Mesenchymal stem cell (in vitro differentiated cells and primary cell): ENCODE data around the gene CTCFL.
"Not testable (repeated sequence)": the region's sequence is repeated elsewhere in the genome, so short reads cannot be mapped to it uniquely, and the experiment has no call there.

Experiments
- DNase-seq: peaks from one replicate; pipeline ENCODE4 v3.0.0-alpha.2; 2013
- H2AFZ ChIP-seq: one replicate; pipeline ENCODE4 v1.6.1; 2013; ENCODE audit warnings: low read depth, mild to moderate bottlenecking, control low read depth, inconsistent platforms, low read length, moderate library complexity
- H2AK5ac ChIP-seq: 2 replicates; pipeline ENCODE4 v1.6.1; 2013; ENCODE audit warnings: low read length, moderate library complexity, mild to moderate bottlenecking, inconsistent platforms; ENCODE audit not compliant: severe bottlenecking
- H2BK120ac ChIP-seq: one replicate; pipeline ENCODE4 v1.6.1; 2013; ENCODE audit warnings: low read depth, mild to moderate bottlenecking, inconsistent platforms, low read length, moderate library complexity
- H2BK12ac ChIP-seq, 2 experiments: one replicate each; pipeline ENCODE4 v1.6.1; 2013; ENCODE audit warnings: inconsistent platforms in 2 of 2, low read length in 2 of 2, mild to moderate bottlenecking in 2 of 2, moderate library complexity in 2 of 2, control low read depth in 1 of 2
- H2BK15ac ChIP-seq: one replicate; pipeline ENCODE4 v1.6.1; 2013; ENCODE audit warnings: mild to moderate bottlenecking, low read depth, inconsistent platforms; ENCODE audit not compliant: poor library complexity, severe bottlenecking
- H2BK5ac ChIP-seq: 2 replicates; pipeline ENCODE4 v1.6.1; 2013; ENCODE audit warnings: low read depth, mild to moderate bottlenecking, low read length, control low read depth, inconsistent platforms; ENCODE audit not compliant: poor library complexity, severe bottlenecking
- H3K14ac ChIP-seq, 2 experiments: one replicate each; pipeline ENCODE4 v1.6.1; 2013; ENCODE audit warnings: inconsistent platforms in 2 of 2, low read length in 2 of 2, control low read depth in 1 of 2, mild to moderate bottlenecking in 1 of 2, moderate library complexity in 1 of 2
- H3K18ac ChIP-seq, 2 experiments: one replicate each; pipeline ENCODE4 v1.6.1; 2013; ENCODE audit warnings: inconsistent platforms in 2 of 2, low read length in 2 of 2, control low read depth in 1 of 2, low read depth in 1 of 2, mild to moderate bottlenecking in 1 of 2
- H3K23ac ChIP-seq, 2 experiments: one replicate each; pipeline ENCODE4 v1.6.1; 2013; ENCODE audit warnings: inconsistent platforms in 2 of 2, low read length in 2 of 2, mild to moderate bottlenecking in 2 of 2, moderate library complexity in 2 of 2, control low read depth in 1 of 2
- H3K27ac ChIP-seq: 2 replicates; pipeline ENCODE4 v1.5.1; 2013; ENCODE audit warnings: mild to moderate bottlenecking, moderate library complexity, low read length, control low read depth, inconsistent platforms; ENCODE audit not compliant: poor library complexity, severe bottlenecking
- H3K27me3 ChIP-seq, 2 experiments: 2 replicates each; pipeline versions ENCODE4 v1.6.1 to v1.7.0; 2013; ENCODE audit warnings: low read length in 2 of 2, mild to moderate bottlenecking in 2 of 2, moderate library complexity in 2 of 2, control low read depth in 1 of 2, inconsistent platforms in 1 of 2; ENCODE audit not compliant: control insufficient read depth in 1 of 2, insufficient read depth in 1 of 2
- H3K36me3 ChIP-seq, 2 experiments: 2 replicates each; pipeline versions ENCODE4 v1.6.1 to v1.7.0; 2013; ENCODE audit warnings: low read length in 2 of 2, control low read depth in 1 of 2, inconsistent platforms in 1 of 2, low read depth in 1 of 2, mild to moderate bottlenecking in 1 of 2; ENCODE audit not compliant: insufficient read depth in 2 of 2, control insufficient read depth in 1 of 2
- H3K4ac ChIP-seq, 2 experiments: one replicate each; pipeline ENCODE4 v1.6.1; 2013; ENCODE audit warnings: inconsistent platforms in 2 of 2, low read length in 2 of 2, mild to moderate bottlenecking in 2 of 2, moderate library complexity in 2 of 2, control low read depth in 1 of 2, low read depth in 1 of 2
- H3K4me1 ChIP-seq: 2 replicates; pipeline ENCODE4 v1.6.1; 2013; ENCODE audit warnings: low read depth, low read length, control low read depth; ENCODE audit not compliant: control insufficient read depth, insufficient read depth
- H3K4me2 ChIP-seq: 2 replicates; pipeline ENCODE4 v1.6.1; 2013; ENCODE audit warnings: low read length, mild to moderate bottlenecking, inconsistent platforms; ENCODE audit not compliant: poor library complexity, severe bottlenecking
- H3K4me3 ChIP-seq, 2 experiments: 2 replicates each; pipeline versions ENCODE4 v1.5.1 to v1.7.0; 2013; ENCODE audit warnings: low read length in 2 of 2, mild to moderate bottlenecking in 2 of 2, control low read depth in 1 of 2, low read depth in 1 of 2; ENCODE audit not compliant: insufficient read depth in 1 of 2
- H3K79me1 ChIP-seq: replicated peaks from 2 replicates; pipeline ENCODE4 v1.6.1; 2013; ENCODE audit warnings: mild to moderate bottlenecking, control low read depth, low read length, inconsistent platforms; ENCODE audit not compliant: poor library complexity, severe bottlenecking
- H3K9ac ChIP-seq: 2 replicates; pipeline ENCODE4 v1.7.0; 2013; ENCODE audit warnings: mild to moderate bottlenecking, low read length, moderate library complexity
- H3K9me3 ChIP-seq: 2 replicates; pipeline ENCODE4 v1.7.0; 2013; ENCODE audit warnings: mild to moderate bottlenecking, low read length; ENCODE audit not compliant: control insufficient read depth
- H4K8ac ChIP-seq: one replicate; pipeline ENCODE4 v1.6.1; 2013; ENCODE audit warnings: inconsistent platforms, mild to moderate bottlenecking, low read length, moderate library complexity
- H4K91ac ChIP-seq: one replicate; pipeline ENCODE4 v1.6.1; 2013; ENCODE audit warnings: mild to moderate bottlenecking, low read length, inconsistent platforms
- WGBS: methylation state at CpG from one replicate; pipeline ENCODE4 v1.1.7; 2013; ENCODE audit warnings: mixed read lengths; 5-methylcytosine and 5-hydroxymethylcytosine counted together

CTCFL gene

GRCh38 chr20:57474816-57475215 is 50.1 kb downstream of the CTCFL start:
- Histone ChIP-seq H2BK15ac (no peak overlapping the region), H3K23ac (no peak overlapping the region), H2AK5ac (peak overlapping the region; percentile 55), H3K4me2 (no peak overlapping the region), H3K27ac (no peak overlapping the region), H2BK5ac (no peak overlapping the region), H3K14ac (no peak overlapping the region), H3K4me3 (no peak overlapping the region), H2BK120ac (no peak overlapping the region), H3K4me1 (peaks cover 32% of the 10 kb centered on the region), H3K27me3 (peaks cover 22 to 97% of the 10 kb centered on the region in 2 experiments), H3K9ac (no peak overlapping the region), H2BK12ac (no peak overlapping the region), H4K91ac (no peak overlapping the region), H4K8ac (no peak overlapping the region), H3K4ac (no peak overlapping the region), H3K36me3 (no peaks in the 10 kb centered on the region), H3K9me3 (peaks cover 7% of the 10 kb centered on the region), H3K79me1 (no peaks in the 10 kb centered on the region), H3K18ac (no peak overlapping the region), H2AFZ (no peak overlapping the region)
- 73% methylated on average over 7 of the region's 7 CpGs for WGBS
- no peak for DNase-seq

DNA sequence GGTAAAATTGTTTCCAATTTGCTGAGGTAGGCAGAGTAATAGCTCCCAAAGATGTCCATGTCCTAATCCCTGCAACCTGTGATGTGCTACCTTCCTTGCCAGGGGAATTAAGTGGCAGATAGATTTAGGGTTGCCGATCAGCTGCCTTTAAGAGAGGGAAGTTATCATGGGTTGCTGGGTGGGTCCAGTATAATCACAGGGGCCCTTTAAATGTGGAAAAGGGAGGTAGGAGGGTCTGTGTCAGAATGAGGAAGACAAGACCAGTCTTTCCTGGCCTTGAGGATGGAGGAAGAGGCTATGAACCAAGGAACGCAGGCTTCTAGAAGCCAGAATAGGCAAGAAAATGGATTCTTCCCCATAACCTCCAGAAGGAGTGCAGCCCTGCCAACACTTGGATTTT is 50.7 kb downstream of the CTCFL start:
- peaks cover 7% of the 10 kb centered on the region for H3K9me3 ChIP-seq
- no peak overlapping the region for H2AK5ac ChIP-seq
- no peak overlapping the region for H3K18ac ChIP-seq
- no peak overlapping the region for H2BK120ac ChIP-seq
- peaks cover 38% of the 10 kb centered on the region for H3K4me1 ChIP-seq
- H2BK12ac ChIP-seq: no peak overlapping the region
- 96% methylated on average over 2 of the region's 2 CpGs for WGBS
- DNase-seq: no peak
- H3K27ac ChIP-seq: no peak overlapping the region
- no peak overlapping the region for H2BK5ac ChIP-seq
- no peaks in the 10 kb centered on the region for H3K36me3 ChIP-seq
- no peak overlapping the region for H2BK15ac ChIP-seq
- H3K27me3 ChIP-seq: peaks cover 24 to 100% of the 10 kb centered on the region in 2 experiments
- no peak overlapping the region for H3K23ac ChIP-seq
- H2AFZ ChIP-seq: no peak overlapping the region
- H3K4me3 ChIP-seq: no peak overlapping the region
- H4K8ac ChIP-seq: no peak overlapping the region
- no peak overlapping the region for H3K9ac ChIP-seq
- H3K4ac ChIP-seq: no peak overlapping the region
- H3K14ac ChIP-seq: no peak overlapping the region
- H4K91ac ChIP-seq: no peak overlapping the region
- no peak overlapping the region for H3K4me2 ChIP-seq
- no peaks in the 10 kb centered on the region for H3K79me1 ChIP-seq

DNA sequence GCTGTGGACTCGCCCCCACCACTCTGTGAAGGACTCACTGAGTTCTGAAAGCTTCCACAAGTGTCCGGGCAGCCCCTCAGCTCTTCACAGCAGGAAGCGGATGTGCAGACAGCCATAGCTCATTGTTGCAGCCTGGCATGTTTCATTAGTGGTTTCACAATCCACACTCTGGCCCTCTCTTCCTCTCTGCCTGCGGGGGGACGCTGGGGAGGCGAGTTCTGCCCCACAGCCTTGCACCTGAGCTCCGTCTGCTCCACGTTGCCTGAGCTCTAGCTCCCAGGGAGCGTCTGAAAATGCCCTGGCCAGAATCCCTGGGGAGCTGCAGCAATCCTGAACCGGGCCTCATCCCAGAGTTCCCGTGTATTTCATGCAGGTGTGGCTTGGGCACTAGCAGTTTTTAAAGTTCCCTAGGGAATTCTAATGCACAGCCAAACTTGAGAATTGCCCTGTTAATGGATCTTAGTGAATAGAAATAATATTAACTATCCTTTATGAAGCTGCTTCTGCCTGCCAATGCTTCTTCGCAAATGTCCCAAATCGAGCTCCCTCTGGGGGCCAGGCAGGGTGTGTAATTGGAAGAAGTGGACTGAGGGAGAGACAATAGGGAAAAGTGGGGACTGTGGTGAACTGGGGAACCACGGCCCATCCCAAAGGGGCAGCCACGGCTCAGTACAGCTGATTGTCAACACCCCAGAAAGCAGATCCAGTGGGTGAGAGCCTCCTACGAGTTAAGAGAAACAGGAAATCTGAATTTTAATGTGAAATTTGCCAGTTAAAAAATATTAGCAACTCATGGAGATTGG is 51.5 kb downstream of the CTCFL start:
- Histone ChIP-seq H3K4me3 (no peak overlapping the region), H2AK5ac (no peak overlapping the region), H3K27ac (peak overlapping the region; percentile 50), H3K4me2 (peak overlapping the region; percentile 18), H3K9me3 (peaks cover 7% of the 10 kb centered on the region), H3K27me3 (peaks cover 27 to 100% of the 10 kb centered on the region in 2 experiments), H2BK5ac (no peak overlapping the region), H3K9ac (no peak overlapping the region), H2AFZ (no peak overlapping the region), H3K23ac (no peak overlapping the region), H2BK12ac (no peak overlapping the region), H3K14ac (no peak overlapping the region), H3K79me1 (no peaks in the 10 kb centered on the region), H3K18ac (no peak overlapping the region), H3K4ac (no peak overlapping the region), H2BK120ac (no peak overlapping the region), H4K8ac (no peak overlapping the region), H2BK15ac (no peak overlapping the region), H4K91ac (no peak overlapping the region), H3K36me3 (no peaks in the 10 kb centered on the region), H3K4me1 (peaks cover 40% of the 10 kb centered on the region)
- WGBS: 50% methylated on average over 16 of the region's 16 CpGs
- DNase-seq: no peak

GRCh38 chr20:57472474-57472873 is 52.5 kb downstream of the CTCFL start:
- not testable (repeated sequence) for H2AFZ ChIP-seq, H3K23ac ChIP-seq, H2BK12ac ChIP-seq, H3K79me1 ChIP-seq, H3K9ac ChIP-seq, H2BK5ac ChIP-seq, H2BK120ac ChIP-seq, H4K8ac ChIP-seq, H3K4ac ChIP-seq, H3K4me2 ChIP-seq, H3K18ac ChIP-seq, H3K27ac ChIP-seq, H2BK15ac ChIP-seq, H3K4me3 ChIP-seq, H2AK5ac ChIP-seq, H3K36me3 ChIP-seq, DNase-seq, H3K14ac ChIP-seq, H4K91ac ChIP-seq, H3K9me3 ChIP-seq
- Histone ChIP-seq H3K27me3 (peaks cover 27 to 98% of the 10 kb centered on the region in 2 experiments), H3K4me1 (peaks cover 43% of the 10 kb centered on the region)
- WGBS: 92% methylated on average over 5 of the region's 5 CpGs
